ENCODE measurements around the gene MFGE8.

MFGE8 gene

DNA sequence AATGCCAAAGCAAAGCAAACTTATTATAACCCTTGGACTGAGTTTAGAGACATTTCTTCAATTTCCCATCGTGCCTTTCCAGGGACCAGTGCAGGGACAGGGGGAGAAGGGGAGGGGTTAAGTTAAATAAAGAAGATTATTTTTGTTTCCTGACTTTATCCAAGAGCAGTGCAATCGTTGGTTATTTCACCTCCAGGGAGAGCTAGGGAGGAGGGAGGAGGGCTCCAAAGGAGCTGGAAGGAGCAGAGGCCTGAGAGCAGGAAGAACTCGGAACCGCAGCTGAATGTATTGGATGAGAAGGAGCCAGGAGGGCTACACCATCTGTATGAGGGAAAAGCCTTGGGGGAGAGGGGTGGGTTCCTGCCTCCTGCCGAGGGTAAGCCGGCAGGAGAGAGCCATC, 38.5 kb downstream of the MFGE8 start:
- TF ChIP-seq, protein P1, sequence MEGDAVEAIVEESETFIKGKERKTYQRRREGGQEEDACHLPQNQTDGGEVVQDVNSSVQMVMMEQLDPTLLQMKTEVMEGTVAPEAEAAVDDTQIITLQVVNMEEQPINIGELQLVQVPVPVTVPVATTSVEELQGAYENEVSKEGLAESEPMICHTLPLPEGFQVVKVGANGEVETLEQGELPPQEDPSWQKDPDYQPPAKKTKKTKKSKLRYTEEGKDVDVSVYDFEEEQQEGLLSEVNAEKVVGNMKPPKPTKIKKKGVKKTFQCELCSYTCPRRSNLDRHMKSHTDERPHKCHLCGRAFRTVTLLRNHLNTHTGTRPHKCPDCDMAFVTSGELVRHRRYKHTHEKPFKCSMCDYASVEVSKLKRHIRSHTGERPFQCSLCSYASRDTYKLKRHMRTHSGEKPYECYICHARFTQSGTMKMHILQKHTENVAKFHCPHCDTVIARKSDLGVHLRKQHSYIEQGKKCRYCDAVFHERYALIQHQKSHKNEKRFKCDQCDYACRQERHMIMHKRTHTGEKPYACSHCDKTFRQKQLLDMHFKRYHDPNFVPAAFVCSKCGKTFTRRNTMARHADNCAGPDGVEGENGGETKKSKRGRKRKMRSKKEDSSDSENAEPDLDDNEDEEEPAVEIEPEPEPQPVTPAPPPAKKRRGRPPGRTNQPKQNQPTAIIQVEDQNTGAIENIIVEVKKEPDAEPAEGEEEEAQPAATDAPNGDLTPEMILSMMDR (IDR thresholded peaks at IDR 0.05; ENCODE audit: extremely low read depth, insufficient read depth, missing control alignments): no peak
- in situ Hi-C loops (cut with MboI; ENCODE audit: low pct_unique_long_range_greater_than_20kb, low sequenced_read_pairs, unreplicated experiment): no loop called here
- DNase-seq (ENCODE audit: low spot score): no peak

DNA sequence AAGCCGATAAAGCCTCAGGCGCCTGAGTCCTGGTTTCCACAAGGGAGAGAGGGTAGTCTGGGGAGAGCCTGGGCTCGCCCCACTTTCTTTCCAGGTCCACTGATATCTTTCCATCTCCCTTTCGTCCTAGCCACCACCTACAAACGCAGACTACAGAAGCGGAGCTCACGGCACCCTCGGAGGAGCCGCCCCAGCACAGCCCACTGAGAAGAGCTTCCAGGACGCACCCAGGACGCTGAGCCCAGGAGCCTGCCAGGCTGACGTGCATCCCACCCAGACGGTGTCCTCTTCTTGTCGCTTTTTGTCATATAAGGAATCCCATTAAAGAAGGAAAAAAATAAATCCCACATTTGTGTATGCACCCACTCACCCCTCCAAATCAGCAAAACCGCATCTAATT, 38.9 kb downstream of the MFGE8 start:
- DNase-seq (ENCODE audit: low spot score): no peak
- TF ChIP-seq, protein P1 (IDR thresholded peaks at IDR 0.05; ENCODE audit: extremely low read depth, insufficient read depth, missing control alignments): no peak
- in situ Hi-C loops (cut with MboI; ENCODE audit: low pct_unique_long_range_greater_than_20kb, low sequenced_read_pairs, unreplicated experiment): no loop called here

DNA sequence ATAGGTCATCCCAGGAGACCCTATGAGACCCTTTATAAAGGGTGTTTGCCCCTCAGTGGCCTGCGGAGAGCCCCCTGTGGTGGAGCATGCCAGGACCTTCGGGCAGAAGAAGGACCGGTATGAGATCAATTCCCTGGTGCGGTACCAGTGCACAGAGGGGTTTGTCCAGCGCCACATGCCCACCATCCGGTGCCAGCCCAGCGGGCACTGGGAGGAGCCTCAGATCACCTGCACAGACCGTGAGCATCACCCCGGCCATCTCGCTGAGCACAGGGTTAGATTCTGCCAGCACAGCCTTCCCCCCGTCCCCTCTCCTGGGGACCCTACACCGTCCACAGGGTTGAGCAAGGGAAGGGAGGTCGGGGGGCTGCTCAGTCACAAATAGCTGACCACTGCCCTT, 39.4 kb downstream of the MFGE8 start:
- DNase-seq (ENCODE audit: low spot score): no peak
- in situ Hi-C loops (cut with MboI; ENCODE audit: low pct_unique_long_range_greater_than_20kb, low sequenced_read_pairs, unreplicated experiment): no loop called here
- TF ChIP-seq, protein P1 (IDR thresholded peaks at IDR 0.05; ENCODE audit: extremely low read depth, insufficient read depth, missing control alignments): no peak

DNA sequence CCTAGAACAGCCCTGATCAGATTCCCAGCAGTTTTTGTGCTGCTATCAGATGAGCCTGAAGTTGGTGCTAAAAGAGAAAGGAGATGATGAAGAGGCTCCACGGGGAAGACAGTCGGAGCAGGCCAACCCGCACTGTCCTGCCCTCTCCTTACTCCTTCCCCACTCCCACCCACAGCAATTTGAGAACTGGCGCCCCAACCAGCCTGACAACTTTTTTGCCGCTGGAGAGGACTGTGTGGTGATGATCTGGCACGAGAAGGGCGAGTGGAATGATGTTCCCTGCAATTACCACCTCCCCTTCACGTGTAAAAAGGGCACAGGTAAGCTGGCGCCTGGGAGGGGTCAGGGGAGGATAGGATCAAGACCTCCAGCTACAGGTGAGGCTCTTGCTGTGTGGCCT, 40.5 kb downstream of the MFGE8 start:
- in situ Hi-C loops (cut with MboI; ENCODE audit: low pct_unique_long_range_greater_than_20kb, low sequenced_read_pairs, unreplicated experiment): no loop called here
- no peak for DNase-seq (ENCODE audit: low spot score)
- TF ChIP-seq, protein P1 (IDR thresholded peaks at IDR 0.05; ENCODE audit: extremely low read depth, insufficient read depth, missing control alignments): no peak

DNA sequence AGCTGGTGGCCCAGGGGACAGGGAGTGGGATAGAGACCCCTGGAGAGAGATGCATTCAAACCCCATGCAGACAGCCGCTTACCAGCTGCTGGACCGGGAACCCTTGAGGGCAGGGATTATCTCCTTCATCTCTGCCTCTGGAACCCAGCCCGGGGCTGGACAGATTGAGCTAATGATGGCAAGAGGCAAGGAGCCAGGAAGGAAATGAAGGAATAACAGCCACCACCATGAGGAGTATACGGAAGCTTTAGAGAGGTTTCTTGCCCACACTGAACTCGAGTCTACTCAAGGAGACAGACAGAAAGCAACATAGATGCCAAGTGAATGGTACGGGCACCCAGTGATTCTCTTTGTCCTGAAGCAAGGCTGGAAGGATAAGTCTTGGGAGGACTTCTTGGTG, 41.1 kb downstream of the MFGE8 start:
- in situ Hi-C loops (cut with MboI; ENCODE audit: low pct_unique_long_range_greater_than_20kb, low sequenced_read_pairs, unreplicated experiment): no loop called here
- TF ChIP-seq, protein P1 (IDR thresholded peaks at IDR 0.05; ENCODE audit: extremely low read depth, insufficient read depth, missing control alignments): no peak
- DNase-seq (ENCODE audit: low spot score): no peak

DNA sequence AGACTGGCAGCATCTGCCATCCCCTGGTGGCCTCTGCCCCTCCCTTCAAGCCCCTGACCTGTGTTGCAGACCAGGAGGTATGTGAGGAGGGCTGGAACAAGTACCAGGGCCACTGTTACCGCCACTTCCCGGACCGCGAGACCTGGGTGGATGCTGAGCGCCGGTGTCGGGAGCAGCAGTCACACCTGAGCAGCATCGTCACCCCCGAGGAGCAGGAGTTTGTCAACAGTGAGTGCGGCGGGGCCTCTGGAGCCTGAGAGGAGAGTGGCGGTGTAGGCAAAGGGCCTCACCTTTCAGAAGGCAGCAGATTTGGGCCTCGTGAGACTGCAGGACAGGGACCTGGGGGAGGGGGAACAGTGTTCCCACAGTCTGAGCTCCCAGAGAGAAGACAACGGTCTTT, 41.9 kb downstream of the MFGE8 start:
- TF ChIP-seq, protein P1 (IDR thresholded peaks at IDR 0.05; ENCODE audit: extremely low read depth, insufficient read depth, missing control alignments): no peak
- no peak for DNase-seq (ENCODE audit: low spot score)
- in situ Hi-C loops (cut with MboI; ENCODE audit: low pct_unique_long_range_greater_than_20kb, low sequenced_read_pairs, unreplicated experiment): no loop called here

DNA sequence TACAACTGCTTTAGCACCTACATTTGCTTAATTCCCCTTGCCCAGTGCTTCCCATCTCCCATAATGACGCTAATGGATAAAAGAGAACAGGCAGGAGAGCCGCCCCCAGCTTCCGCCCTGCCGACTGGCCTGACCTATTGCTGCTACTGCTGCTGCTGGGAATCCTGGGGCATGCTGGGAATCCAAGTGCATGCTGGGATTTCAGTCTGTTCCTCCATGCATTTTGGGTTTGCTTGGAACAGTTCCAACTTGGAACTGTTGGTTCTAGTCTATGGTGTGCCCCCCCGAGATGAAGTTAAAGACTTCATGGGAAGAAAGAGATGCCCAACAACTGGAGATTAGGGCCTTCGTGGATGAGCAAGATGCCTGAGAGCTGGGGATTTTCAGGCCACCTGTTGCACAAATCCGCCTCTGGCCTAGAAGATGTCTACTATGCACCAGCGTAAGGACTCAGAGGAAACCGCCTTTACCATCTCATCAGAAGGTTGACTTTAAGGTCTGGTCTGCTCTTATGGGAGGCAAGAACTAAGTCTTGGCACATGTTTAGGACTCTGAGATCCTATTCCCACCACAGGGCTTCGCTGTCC, 46.8 kb downstream of the MFGE8 start:
- TF ChIP-seq, protein P1 (IDR thresholded peaks at IDR 0.05; ENCODE audit: extremely low read depth, insufficient read depth, missing control alignments): no peak
- DNase-seq (ENCODE audit: low spot score): no peak
- in situ Hi-C loops (cut with MboI; ENCODE audit: low pct_unique_long_range_greater_than_20kb, low sequenced_read_pairs, unreplicated experiment): no loop called here

Measured in GM13977 (cell line).